HEK293T (cell line): Measurements from ENCODE around the gene TBKBP1.

ENCODE experiments used
- CTCF ChIA-PET: fragments of 350-600 bp; formaldehyde crosslinking; extraction: SDS; loops from one replicate; lab custom pipeline; 2021; ENCODE audit warnings: antibody characterized with exemption, inconsistent platforms; lab: Yijun Ruan, JAX
- POLR2A ChIA-PET: fragments of 350-600 bp; formaldehyde crosslinking; extraction: SDS; loops from one replicate; lab custom pipeline; 2020; ENCODE audit warnings: antibody characterized with exemption, inconsistent platforms; lab: Yijun Ruan, JAX
- DNase-seq: peaks from one replicate; pipeline ENCODE4 v3.0.0; 2012; ENCODE audit warnings: mixed read lengths; ENCODE audit errors: extremely low spot score
- ARNT ChIP-seq: fragments of 450-650 bp; IDR thresholded peaks from 2 replicates; pipeline ENCODE4 v1.6.1; 2017; ENCODE audit warnings: mild to moderate bottlenecking
- BHLHE40 ChIP-seq: fragments of 450-650 bp; IDR thresholded peaks from 2 replicates; pipeline ENCODE4 v1.6.1; 2016; ENCODE audit warnings: mild to moderate bottlenecking, moderate library complexity, borderline replicate concordance
- CTBP1 ChIP-seq: fragments of 450-650 bp; IDR thresholded peaks from 2 replicates; pipeline ENCODE4 v1.6.1; 2016; ENCODE audit warnings: borderline replicate concordance
- ELF4 ChIP-seq: fragments of 450-650 bp; IDR thresholded peaks from 2 replicates; pipeline ENCODE4 v1.6.1; 2017; ENCODE audit warnings: antibody characterized with exemption
- FOXA1 ChIP-seq: fragments of 450-650 bp; IDR thresholded peaks from 2 replicates; pipeline ENCODE4 v1.6.1; 2016; ENCODE audit warnings: mild to moderate bottlenecking
- FOXK2 ChIP-seq: fragments of 450-650 bp; IDR thresholded peaks from 2 replicates; pipeline ENCODE4 v1.6.1; 2016; ENCODE audit warnings: mild to moderate bottlenecking
- FOXM1 ChIP-seq: fragments of 450-650 bp; IDR thresholded peaks from 2 replicates; pipeline ENCODE4 v1.6.1; 2017; ENCODE audit warnings: mild to moderate bottlenecking, borderline replicate concordance
- HDGF ChIP-seq: fragments of 450-650 bp; IDR thresholded peaks from 2 replicates; pipeline ENCODE4 v1.6.1; 2017; ENCODE audit warnings: antibody characterized with exemption, borderline replicate concordance
- L3MBTL2 ChIP-seq: fragments of 450-650 bp; conservative IDR thresholded peaks from 2 replicates; pipeline ENCODE4 v1.6.1; 2016; ENCODE audit warnings: mild to moderate bottlenecking
- LEF1 ChIP-seq: fragments of 450-650 bp; IDR thresholded peaks from 2 replicates; pipeline ENCODE4 v1.6.1; 2017; ENCODE audit warnings: mild to moderate bottlenecking, borderline replicate concordance
- NFRKB ChIP-seq: fragments of 450-650 bp; IDR thresholded peaks from 2 replicates; pipeline ENCODE4 v1.6.1; 2016; ENCODE audit warnings: mild to moderate bottlenecking, moderate library complexity
- PKNOX1 ChIP-seq: fragments of 450-650 bp; IDR thresholded peaks from 2 replicates; pipeline ENCODE4 v1.6.1; 2016
- SP1 ChIP-seq: fragments of 450-650 bp; IDR thresholded peaks from 2 replicates; pipeline ENCODE4 v1.6.1; 2017
- SUZ12 ChIP-seq: fragments of 450-650 bp; IDR thresholded peaks from 2 replicates; pipeline ENCODE4 v1.6.1; 2016; ENCODE audit warnings: mild to moderate bottlenecking
- TARDBP ChIP-seq: fragments of 450-650 bp; IDR thresholded peaks from 2 replicates; pipeline ENCODE4 v1.6.1; 2016
- ZNF384 ChIP-seq: fragments of 450-650 bp; IDR thresholded peaks from 2 replicates; pipeline ENCODE4 v1.6.1; 2016

Gene TBKBP1

GRCh38 chr17:47701608-47702007 lies 7.6 kb downstream of the TBKBP1 start:
- ChIA-PET POLR2A (interaction anchor here (1.9 kb wide), 1 partner anchor 52 kb away, joined by 5 read pairs; the partner anchor contains the start of gene KPNB1), CTCF (no interaction called here)
- no peak for DNase-seq
- no peak for TF ChIP-seq NFRKB

- DNase-seq, result no peak
- ChIA-PET CTCF (no interaction called here), POLR2A (no interaction called here)
- TF ChIP-seq ELF4, result no peak
- TF ChIP-seq FOXA1, result no peak
- no peak for TF ChIP-seq CTBP1
- no peak for TF ChIP-seq NFRKB
These were observed 8.5 kb downstream of the TBKBP1 start for GRCh38 chr17:47702391-47702995.

GRCh38 chr17:47703191-47703591 lies 9.2 kb downstream of the TBKBP1 start:
- no peak for DNase-seq
- CTCF ChIA-PET, result no interaction called here
- TF ChIP-seq CTBP1, result no peak
- TF ChIP-seq L3MBTL2, result no peak
- TF ChIP-seq HDGF, result no peak
- TF ChIP-seq FOXK2, result no peak
- TF ChIP-seq ZNF384, result no peak
- TF ChIP-seq ARNT, result no peak
- no peak for TF ChIP-seq SP1
- TF ChIP-seq SUZ12, result no peak
- no peak for TF ChIP-seq ELF4
- no peak for TF ChIP-seq NFRKB
- no peak for TF ChIP-seq LEF1
- no peak for TF ChIP-seq BHLHE40
- TF ChIP-seq FOXM1, result no peak
- no peak for TF ChIP-seq TARDBP
- TF ChIP-seq PKNOX1, result no peak
- TF ChIP-seq FOXA1, result no peak
- POLR2A ChIA-PET, result no interaction called here

- ChIA-PET CTCF (interaction anchor here (1.0 kb wide), 1 partner anchor 29 kb away, joined by 3 read pairs; no protein-coding TSS in a partner anchor), POLR2A (interaction anchor here (0.7 kb wide), 1 partner anchor 9 kb away, joined by 3 read pairs; no protein-coding TSS in a partner anchor)
- TF ChIP-seq ZNF384 (no peak), TARDBP (no peak), PKNOX1 (no peak), LEF1 (no peak), ARNT (no peak), NFRKB (no peak), ELF4 (no peak), FOXM1 (no peak), FOXA1 (no peak), HDGF (no peak), BHLHE40 (no peak), FOXK2 (no peak), L3MBTL2 (no peak), SP1 (no peak), CTBP1 (no peak), SUZ12 (no peak)
- DNase-seq, result no peak
These were observed 9.7 kb downstream of the TBKBP1 start for GRCh38 chr17:47703671-47704070.

GRCh38 chr17:47704116-47704515 lies 10.2 kb downstream of the TBKBP1 start:
- TF ChIP-seq HDGF (no peak), L3MBTL2 (no peak), CTBP1 (no peak), TARDBP (no peak), LEF1 (no peak), FOXK2 (no peak), ELF4 (no peak), FOXM1 (no peak), SP1 (no peak), ZNF384 (no peak), NFRKB (no peak), ARNT (no peak)
- no peak for DNase-seq
- CTCF ChIA-PET, result interaction anchor here (1.0 kb wide), 1 partner anchor 29 kb away, joined by 3 read pairs; no protein-coding TSS in a partner anchor
- POLR2A ChIA-PET, result interaction anchor here (0.7 kb wide), 1 partner anchor 9 kb away, joined by 3 read pairs; no protein-coding TSS in a partner anchor

- TF ChIP-seq LEF1 (no peak), ELF4 (no peak), HDGF (no peak), SP1 (no peak), ARNT (no peak), TARDBP (no peak), NFRKB (no peak), FOXA1 (no peak), SUZ12 (no peak), L3MBTL2 (no peak), FOXK2 (no peak), PKNOX1 (no peak), CTBP1 (no peak), FOXM1 (no peak), BHLHE40 (no peak)
- CTCF ChIA-PET, result interaction anchor here (1.0 kb wide), 1 partner anchor 30 kb away, joined by 3 read pairs; no protein-coding TSS in a partner anchor
- DNase-seq, result no peak
- POLR2A ChIA-PET, result interaction anchor here (0.7 kb wide), 1 partner anchor 10 kb away, joined by 3 read pairs; no protein-coding TSS in a partner anchor
These were observed 10.8 kb downstream of the TBKBP1 start for GRCh38 chr17:47704736-47705135.
